Esophagus squamous epithelium (tissue), 5 donors: ENCODE data around the gene NPIPA5. TPM values are rescaled to one million over a fixed set of nuclear protein-coding genes. Genes with fewer than 3 reads are reported as not detected.
A peak's percentile ranks its signal among the peaks of the same experiment; 100 is the strongest.
"Not testable (repeated sequence)": the region's sequence is repeated elsewhere in the genome, so short reads cannot be mapped to it uniquely, and the experiment has no call there.

Experiments used
- DNase-seq: peaks from one replicate; lab custom pipeline; 2025; lab: John Stamatoyannopoulos, UW
- H3K27ac ChIP-seq, 4 donors: fragments of 200-600 bp; sonication (generic); one replicate each; pipeline ENCODE4 v1.5.1; 2016 to 2019; ENCODE audit warnings: mild to moderate bottlenecking in 1 of 4
- H3K27me3 ChIP-seq, 4 donors: fragments of 200-600 bp; sonication (generic); 1 replicate in 3 of 4; 2 replicates in 1 of 4; pipeline versions ENCODE4 v1.5.1 to v1.6.0; 2017 to 2021; ENCODE audit warnings: antibody characterized with exemption in 1 of 4
- H3K36me3 ChIP-seq, 3 donors: fragments of 200-600 bp; sonication (generic); one replicate each; pipeline ENCODE4 v1.5.1; 2016 to 2019
- H3K4me1 ChIP-seq, 3 donors: fragments of 200-600 bp; sonication (generic); one replicate each; pipeline ENCODE4 v1.5.1; 2017 to 2019
- H3K4me3 ChIP-seq, 4 donors: fragments of 200-600 bp; sonication (generic); 1 replicate in 3 of 4; 2 replicates in 1 of 4; pipeline ENCODE4 v1.5.1; 2016 to 2019; ENCODE audit warnings: mild to moderate bottlenecking in 2 of 4, moderate library complexity in 1 of 4
- H3K9me3 ChIP-seq, 3 donors: fragments of 200-600 bp; sonication (generic); one replicate each; pipeline ENCODE4 v1.5.1; 2016 to 2019
- POLR2A ChIP-seq, 4 donors: fragments of 450-650 bp; IDR thresholded peaks; one replicate each; pipeline ENCODE4 v1.6.1; 2017; ENCODE audit warnings: antibody characterized with exemption in 4 of 4, mild to moderate bottlenecking in 4 of 4, moderate library complexity in 3 of 4
- WGBS, 2 donors: methylation state at CpG; one replicate each; pipeline ENCODE4 v1.1.5; 2018; 5-methylcytosine and 5-hydroxymethylcytosine counted together
- intact Hi-C: fragments of 100-400 bp; cut with DNase I; formaldehyde crosslinking; loops from one replicate; pipeline ENCODE4 v1.15.0; 2022
- total RNA-seq, 4 donors: library from RNA; depleted of rRNA; stranded (reverse); fragments of >200 nt; gene quantifications; one replicate each; pipeline ENCODE4 v1.1.0, GENCODE V29; 2016
- TF ChIP-seq, protein P1 (sequence below), 6 experiments: fragments of 450-650 bp in 4 of 6; fragments of 200-600 bp in 2 of 6; sonication (generic) in 2 of 6; IDR thresholded peaks; one replicate each; pipeline ENCODE4 v1.5.1; 2016 to 2019; ENCODE audit warnings: antibody characterized with exemption in 6 of 6, mild to moderate bottlenecking in 4 of 6, moderate library complexity in 4 of 6
- donor health status: DM: yes; HTN: yes; CAD: no.

The NPIPA5 gene
- total RNA-seq, 4 donors from 2014 or later, result 1.8 to 19.3 (median 1.9) TPM; not detected in 1

DNA sequence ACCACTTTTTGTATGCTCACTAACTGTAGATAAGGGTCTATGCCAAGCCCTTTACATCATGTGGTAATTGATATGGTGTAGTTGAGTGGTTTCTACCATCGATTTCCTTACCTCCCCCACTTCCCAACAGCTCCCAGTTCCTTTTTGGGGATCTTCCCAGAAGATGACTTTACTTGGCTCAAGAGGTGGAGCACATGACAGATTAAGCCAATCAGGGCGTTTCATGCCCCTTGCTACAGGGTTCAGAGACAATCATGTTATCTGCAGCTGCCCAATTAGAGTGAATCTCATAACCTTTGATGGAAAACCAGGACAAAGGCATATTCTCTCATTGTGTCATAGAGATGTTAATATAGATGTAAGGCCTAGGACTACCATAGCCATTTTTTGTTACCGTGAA lies 40.1 kb upstream of the NPIPA5 start:
- no peak for DNase-seq
- H3K36me3 ChIP-seq, result no peaks in the 10 kb centered on the region
- intact Hi-C loops, result no loop called here
- TF ChIP-seq POLR2A (IDR thresholded peaks at IDR 0.05), result no peak
- TF ChIP-seq, protein P1, sequence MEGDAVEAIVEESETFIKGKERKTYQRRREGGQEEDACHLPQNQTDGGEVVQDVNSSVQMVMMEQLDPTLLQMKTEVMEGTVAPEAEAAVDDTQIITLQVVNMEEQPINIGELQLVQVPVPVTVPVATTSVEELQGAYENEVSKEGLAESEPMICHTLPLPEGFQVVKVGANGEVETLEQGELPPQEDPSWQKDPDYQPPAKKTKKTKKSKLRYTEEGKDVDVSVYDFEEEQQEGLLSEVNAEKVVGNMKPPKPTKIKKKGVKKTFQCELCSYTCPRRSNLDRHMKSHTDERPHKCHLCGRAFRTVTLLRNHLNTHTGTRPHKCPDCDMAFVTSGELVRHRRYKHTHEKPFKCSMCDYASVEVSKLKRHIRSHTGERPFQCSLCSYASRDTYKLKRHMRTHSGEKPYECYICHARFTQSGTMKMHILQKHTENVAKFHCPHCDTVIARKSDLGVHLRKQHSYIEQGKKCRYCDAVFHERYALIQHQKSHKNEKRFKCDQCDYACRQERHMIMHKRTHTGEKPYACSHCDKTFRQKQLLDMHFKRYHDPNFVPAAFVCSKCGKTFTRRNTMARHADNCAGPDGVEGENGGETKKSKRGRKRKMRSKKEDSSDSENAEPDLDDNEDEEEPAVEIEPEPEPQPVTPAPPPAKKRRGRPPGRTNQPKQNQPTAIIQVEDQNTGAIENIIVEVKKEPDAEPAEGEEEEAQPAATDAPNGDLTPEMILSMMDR (IDR thresholded peaks at IDR 0.05), result no peak
- H3K4me1 ChIP-seq, result no peaks in the 10 kb centered on the region
- no peak overlapping the region for H3K4me3 ChIP-seq
- H3K27ac ChIP-seq, result no peak overlapping the region
- 71 to 78% methylated on average over 3 of the region's 3 CpGs for WGBS, 2 donors
- no peaks in the 10 kb centered on the region for H3K27me3 ChIP-seq
- no peaks in the 10 kb centered on the region for H3K9me3 ChIP-seq

- TF ChIP-seq POLR2A (IDR thresholded peaks at IDR 0.05), result no peak
- TF ChIP-seq, protein P1 (IDR thresholded peaks at IDR 0.05), result no peak
- H3K9me3 ChIP-seq, result no peaks in the 10 kb centered on the region
- WGBS, 2 donors, result 78 to 84% methylated on average over 2 of the region's 2 CpGs
- H3K4me1 ChIP-seq, result no peaks in the 10 kb centered on the region
- no peak overlapping the region for H3K27ac ChIP-seq
- no peaks in the 10 kb centered on the region for H3K27me3 ChIP-seq
- DNase-seq, result no peak
- no peaks in the 10 kb centered on the region for H3K36me3 ChIP-seq
- no peak overlapping the region for H3K4me3 ChIP-seq
- intact Hi-C loops, result no loop called here
Measured at GRCh38 chr16:15417197-15417596, 39.1 kb upstream of the NPIPA5 start.

- no peaks in the 10 kb centered on the region for H3K27me3 ChIP-seq
- no peak for DNase-seq
- intact Hi-C loops, result no loop called here
- no peak overlapping the region for H3K4me3 ChIP-seq
- H3K4me1 ChIP-seq, result no peaks in the 10 kb centered on the region
- no peaks in the 10 kb centered on the region for H3K9me3 ChIP-seq
- 28 to 30% methylated on average over 3 of the region's 3 CpGs for WGBS, 2 donors
- H3K27ac ChIP-seq, result no peak overlapping the region
- no peaks in the 10 kb centered on the region for H3K36me3 ChIP-seq
- no peak for TF ChIP-seq POLR2A (IDR thresholded peaks at IDR 0.05)
- TF ChIP-seq, protein P1 (IDR thresholded peaks at IDR 0.05), result no peak
Measured at GRCh38 chr16:15415511-15415985, 37.5 kb upstream of the NPIPA5 start.

DNA sequence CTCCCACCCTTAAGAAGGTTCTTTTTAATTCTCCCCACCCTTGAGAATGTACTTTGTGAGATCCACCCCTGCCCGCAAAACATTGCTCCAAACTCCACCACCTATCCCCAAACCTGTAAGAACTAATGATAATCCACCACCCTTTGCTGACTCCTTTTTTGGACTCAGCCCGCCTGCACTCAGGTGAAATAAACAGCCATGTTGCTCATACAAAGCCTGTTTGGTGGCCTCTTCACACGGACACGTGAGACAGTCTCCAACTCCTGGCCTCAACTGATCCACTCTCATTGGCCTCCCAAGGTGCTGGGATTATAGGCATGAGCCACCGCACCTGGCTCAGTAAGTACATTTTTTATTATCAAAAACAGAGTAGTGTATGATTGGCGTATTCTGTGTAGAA lies 31.4 kb upstream of the NPIPA5 start:
- H3K27ac ChIP-seq, intact Hi-C loops, H3K9me3 ChIP-seq, H3K4me3 ChIP-seq, DNase-seq, H3K36me3 ChIP-seq, H3K4me1 ChIP-seq, H3K27me3 ChIP-seq: not testable (repeated sequence)
- 89 to 91% methylated on average over 6 of the region's 6 CpGs for WGBS, 2 donors

GRCh38 chr16:15407756-15408155 lies 29.7 kb upstream of the NPIPA5 start:
- intact Hi-C loops, H3K27ac ChIP-seq, H3K4me3 ChIP-seq, H3K27me3 ChIP-seq, H3K4me1 ChIP-seq, H3K36me3 ChIP-seq, DNase-seq, H3K9me3 ChIP-seq: not testable (repeated sequence)
- WGBS, 2 donors, result 77 to 84% methylated on average over 4 of the region's 4 CpGs

DNA sequence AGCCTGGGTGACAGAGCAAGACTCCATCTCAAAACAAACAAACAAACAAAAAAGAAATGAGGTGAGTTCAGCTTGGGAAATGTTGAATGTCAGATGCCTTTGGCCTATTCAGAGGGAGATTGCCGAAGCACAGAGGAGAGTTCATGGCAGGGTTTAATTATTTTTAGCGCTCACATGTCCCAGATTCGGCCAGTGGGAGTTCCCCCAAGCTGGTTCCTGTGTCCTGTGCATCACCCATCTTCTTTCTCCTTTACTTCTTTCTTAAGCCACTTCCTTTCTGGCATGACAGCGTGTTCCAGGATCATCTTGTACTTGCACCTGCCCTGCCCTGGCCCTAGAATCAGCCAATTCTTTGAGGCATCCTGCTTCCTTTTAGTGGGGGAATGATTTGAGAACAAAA lies 26.7 kb upstream of the NPIPA5 start:
- H3K4me3 ChIP-seq, result no peak overlapping the region
- peaks cover 0 to 9% (median 7%) of the 10 kb centered on the region in 3 donors for H3K4me1 ChIP-seq
- H3K36me3 ChIP-seq, result peaks cover 0 to 15% (median 0%) of the 10 kb centered on the region in 3 donors
- no peak for DNase-seq
- TF ChIP-seq, protein P1 (IDR thresholded peaks at IDR 0.05), result no peak
- no peak for TF ChIP-seq POLR2A (IDR thresholded peaks at IDR 0.05)
- H3K9me3 ChIP-seq, result no peaks in the 10 kb centered on the region
- intact Hi-C loops, result no loop called here
- WGBS, 2 donors, result 20 to 44% methylated on average over 4 of the region's 4 CpGs
- peak overlapping the region in 2 of 4 donors; percentile 10 to 67 for H3K27ac ChIP-seq
- H3K27me3 ChIP-seq, result no peaks in the 10 kb centered on the region

GRCh38 chr16:15404091-15404490 lies 26.0 kb upstream of the NPIPA5 start:
- 85 to 86% methylated on average over 3 of the region's 3 CpGs for WGBS, 2 donors
- peak overlapping the region in 1 of 4 donors; percentile 67 for H3K27ac ChIP-seq
- intact Hi-C loops, DNase-seq, H3K4me1 ChIP-seq, H3K4me3 ChIP-seq, H3K9me3 ChIP-seq, H3K27me3 ChIP-seq: not testable (repeated sequence)
- peaks cover 0 to 19% (median 0%) of the 10 kb centered on the region in 3 donors for H3K36me3 ChIP-seq
